Activated CD4-positive, alpha-beta T cell treated with anti-CD3 and anti-CD28 coated beads for 4 hours (primary cell): ENCODE measurements around the gene MEGF6.

ENCODE experiments used
- DNase-seq, 2 donors: peaks; one replicate each; pipeline ENCODE4 v3.0.0-alpha.2; 2020

Gene MEGF6

GRCh38 chr1:3611170-3612019 lies at the start of gene MEGF6:
Gene MEGF6, minus strand, starts transcription at chr1:3611508. Its CDS starts 240 bp downstream, at chr1:3611268.
- peak; percentile 72 to 78 for DNase-seq

GRCh38 chr1:3660704-3661103 lies 49.4 kb upstream of the MEGF6 start:
- DNase-seq, result no peak

GRCh38 chr1:3659093-3659492 lies 47.8 kb upstream of the MEGF6 start:
- DNase-seq, result no peak

GRCh38 chr1:3658231-3658615 lies 46.9 kb upstream of the MEGF6 start:
- no peak for DNase-seq

GRCh38 chr1:3657578-3658230 lies 46.4 kb upstream of the MEGF6 start:
- DNase-seq, result no peak

GRCh38 chr1:3657096-3657475 lies 45.8 kb upstream of the MEGF6 start:
- DNase-seq, result no peak

DNA sequence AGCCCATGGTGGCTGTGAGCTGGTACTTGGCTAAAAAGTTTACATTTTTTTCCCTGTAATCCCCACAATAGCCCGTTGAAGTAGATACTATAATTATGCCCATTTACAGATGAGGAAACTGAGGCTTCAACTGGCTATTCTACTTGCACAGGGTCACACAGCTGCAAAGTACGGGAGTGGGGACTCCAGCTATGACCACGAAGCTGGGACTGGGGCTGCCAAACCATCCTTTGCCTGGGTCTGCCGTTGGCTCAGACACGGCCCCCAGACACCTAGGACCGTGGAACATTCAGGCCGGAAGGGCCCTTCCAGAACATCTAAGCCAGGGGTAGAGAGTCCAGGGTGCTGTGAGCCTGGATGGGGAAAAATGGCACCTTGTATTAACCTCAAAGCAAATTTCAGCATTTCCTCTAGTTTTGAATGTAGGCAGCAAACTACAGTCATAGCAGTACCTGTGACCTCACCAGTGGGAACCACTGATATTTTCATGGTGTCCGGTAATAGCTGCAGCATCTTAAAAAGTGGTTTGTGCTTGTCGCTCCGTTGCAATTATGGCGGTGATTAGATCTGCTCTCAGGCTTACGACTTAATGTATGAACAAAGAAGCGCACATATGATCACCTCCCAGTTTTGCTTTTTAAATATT lies 45.3 kb upstream of the MEGF6 start:
- DNase-seq, result no peak

DNA sequence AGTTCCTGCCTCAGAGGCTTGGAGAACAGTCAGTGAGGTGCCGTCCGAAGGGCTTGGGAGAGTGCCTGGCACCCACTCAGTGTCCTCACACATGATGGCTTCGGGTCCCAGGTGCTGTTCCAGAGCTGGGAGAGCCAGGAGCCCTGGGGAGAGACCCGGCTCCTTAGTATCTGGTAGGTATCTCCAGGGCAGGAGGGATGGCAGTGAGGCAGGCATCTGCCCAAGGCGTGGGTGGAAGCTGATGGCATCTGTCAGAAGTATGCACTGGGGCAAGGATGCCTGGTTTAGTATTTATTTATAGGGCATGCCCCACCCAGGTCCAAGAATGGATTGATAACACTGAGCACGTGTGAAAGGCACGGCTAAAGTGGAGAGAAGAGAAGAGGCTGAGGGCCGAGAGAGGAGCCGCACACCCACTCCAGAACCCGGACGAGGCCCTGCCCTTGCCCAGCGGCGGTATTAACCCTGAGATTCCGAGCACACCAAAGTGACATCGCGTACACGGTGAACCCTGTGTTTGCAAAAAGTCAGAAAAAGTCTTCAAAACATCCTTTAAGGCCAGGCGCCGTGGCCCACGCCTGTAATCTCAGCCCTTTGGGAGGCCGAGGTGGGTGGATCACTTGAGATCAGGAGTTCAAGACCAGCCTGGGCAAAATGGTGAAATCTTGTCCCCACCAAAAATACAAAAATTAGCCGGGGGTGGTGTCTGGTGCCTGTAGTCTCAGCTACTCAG lies 43.4 kb upstream of the MEGF6 start:
- no peak for DNase-seq

DNA sequence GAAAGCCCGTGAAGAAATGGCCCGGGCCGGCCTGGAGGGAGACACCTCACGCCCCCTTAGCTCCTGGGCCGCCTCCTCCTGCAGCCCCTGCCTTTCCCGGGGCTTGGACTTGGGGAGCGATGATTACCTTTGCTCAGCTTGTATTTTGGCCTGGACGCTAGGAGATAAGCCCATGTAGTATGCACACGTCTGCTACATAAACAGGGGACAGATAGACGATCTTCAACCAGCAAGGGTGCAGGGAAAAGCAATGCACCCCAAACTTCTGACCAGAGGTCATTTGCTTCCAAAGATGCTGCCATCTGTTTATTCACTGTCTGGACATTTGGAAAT lies 41.9 kb upstream of the MEGF6 start:
- no peak for DNase-seq

DNA sequence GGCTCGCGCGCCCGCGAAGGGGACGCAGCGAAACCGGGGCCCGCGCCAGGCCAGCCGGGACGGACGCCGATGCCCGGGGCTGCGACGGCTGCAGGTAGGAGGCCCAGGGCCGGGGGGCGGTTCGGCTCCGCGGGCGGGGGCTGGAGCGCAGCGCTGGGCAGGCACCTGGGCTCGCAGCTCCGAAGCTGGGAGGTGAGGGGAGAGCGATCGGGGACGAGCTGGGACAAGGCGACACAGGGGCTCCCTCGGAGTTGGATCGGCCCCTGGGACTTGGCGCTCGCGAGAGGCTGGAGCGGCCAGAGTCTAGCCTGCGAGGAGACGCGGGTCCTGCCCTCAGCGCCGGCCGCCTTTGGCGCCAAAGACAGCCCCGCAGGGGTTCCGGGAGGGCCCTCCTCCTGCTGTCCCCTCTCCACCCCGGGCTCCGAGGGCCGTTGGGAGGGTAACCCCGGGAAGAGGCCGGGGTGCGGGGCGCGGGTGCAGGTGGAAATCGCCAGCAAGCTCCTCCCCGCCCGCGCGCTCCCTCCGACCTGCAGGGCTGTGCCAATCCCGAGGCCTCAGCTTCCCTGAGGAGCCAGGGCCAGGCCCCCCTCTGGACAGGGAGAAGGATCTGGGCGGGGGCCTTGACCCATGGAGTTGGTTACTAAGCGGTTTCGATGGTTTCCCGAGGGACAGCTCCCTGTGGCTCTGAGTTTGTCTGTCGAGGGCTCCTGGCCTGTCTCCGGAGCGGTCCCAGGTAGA lies 41.4 kb upstream of the MEGF6 start:
- DNase-seq, result no peak

- no peak for DNase-seq
These were observed 40.7 kb upstream of the MEGF6 start, which contains the start of gene TP73 for GRCh38 chr1:3651930-3652547. Gene TP73, plus strand, starts transcription at chr1:3652516. Its CDS starts 29,850 bp downstream, at chr1:3682366.

GRCh38 chr1:3651026-3651929 lies 40.0 kb upstream of the MEGF6 start:
- peak in 1 of 2 donors; percentile 14 for DNase-seq

DNA sequence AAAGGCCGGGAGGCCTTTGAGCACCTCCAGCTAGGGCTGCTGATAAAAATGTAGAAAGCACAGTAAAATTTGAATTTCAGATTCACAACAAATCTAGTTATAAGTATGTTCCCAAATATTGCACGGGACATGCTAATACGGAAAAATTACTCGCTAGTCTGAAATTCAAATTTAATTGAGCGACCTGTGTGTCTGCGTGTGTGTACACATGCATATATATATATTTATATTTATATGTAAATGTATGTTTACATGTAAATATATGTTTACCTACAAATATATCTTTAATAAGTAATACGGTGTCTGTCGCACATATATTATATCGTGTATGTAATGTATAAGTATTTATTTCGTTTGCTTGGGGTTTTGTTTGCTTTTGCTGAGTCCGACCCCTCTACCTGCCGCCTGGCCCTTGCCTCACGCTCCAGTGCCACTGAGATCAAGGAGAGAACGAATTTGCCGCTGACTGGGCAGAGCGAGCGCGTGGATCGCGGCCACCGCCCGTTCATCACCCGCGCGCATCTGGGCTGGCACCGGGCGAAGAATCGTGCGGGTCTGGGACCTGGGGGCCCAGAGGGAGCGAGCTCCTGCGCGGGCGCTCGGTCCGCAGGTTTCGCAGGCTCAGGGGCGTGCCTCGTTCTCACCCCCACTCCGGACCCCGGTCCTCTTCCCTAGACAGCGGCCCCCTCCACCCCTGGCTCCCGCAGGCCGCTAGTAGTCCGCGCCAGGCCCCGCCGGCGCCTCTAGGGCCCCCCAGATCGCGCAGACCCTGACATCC lies 39.1 kb upstream of the MEGF6 start:
- DNase-seq, result no peak

- DNase-seq, result peak; percentile 88
These were observed 38.3 kb upstream of the MEGF6 start, which contains the start of gene WRAP73 for GRCh38 chr1:3649342-3650247. Gene WRAP73, minus strand, starts transcription at chr1:3650103. Its CDS starts 104 bp downstream, at chr1:3649999.

- no peak for DNase-seq
These were observed 35.3 kb upstream of the MEGF6 start for GRCh38 chr1:3646596-3646995.

- no peak for DNase-seq
These were observed 34.5 kb upstream of the MEGF6 start for GRCh38 chr1:3645666-3646355.

DNA sequence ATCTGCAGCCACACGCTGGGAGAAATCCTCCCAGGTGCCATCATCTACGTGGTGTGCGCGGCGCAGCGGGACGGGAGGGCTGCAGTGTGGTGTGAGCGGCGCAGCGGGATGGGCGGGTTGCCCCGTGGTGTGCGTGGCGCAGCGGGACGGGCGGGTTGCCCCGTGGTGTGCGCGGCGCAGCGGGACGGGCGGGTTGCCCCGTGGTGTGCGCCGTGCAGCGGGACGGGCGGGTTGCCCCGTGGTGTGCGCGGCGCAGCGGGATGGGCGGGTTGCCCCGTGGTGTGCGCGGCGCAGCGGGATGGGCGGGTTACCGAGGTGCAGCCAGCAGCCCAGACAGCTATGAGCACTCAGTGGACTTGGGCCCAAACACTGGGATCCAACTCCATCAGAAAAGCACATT lies 33.9 kb upstream of the MEGF6 start:
- no peak for DNase-seq

DNA sequence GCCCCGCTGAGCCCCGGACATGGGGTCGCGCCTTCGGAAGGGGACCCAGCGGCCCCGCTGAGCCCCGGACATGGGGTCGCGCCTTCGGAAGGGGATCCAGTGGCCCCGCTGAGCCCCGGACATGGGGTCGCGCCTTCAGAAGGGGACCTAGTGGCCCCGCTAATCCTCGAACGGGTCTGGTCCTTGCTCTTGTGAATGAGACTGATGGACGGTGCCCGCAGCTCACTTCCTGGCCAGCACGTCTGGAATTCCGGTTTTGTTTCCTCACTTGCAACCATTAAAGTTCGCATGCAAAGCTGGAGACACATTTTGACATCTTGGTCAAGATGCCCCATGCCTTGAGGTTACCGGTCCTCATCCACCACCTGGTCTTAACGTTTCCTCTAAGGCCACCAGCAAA lies 33.0 kb upstream of the MEGF6 start:
- no peak for DNase-seq
